ENCODE measurements around the gene EIF3M.

Gene EIF3M

DNA sequence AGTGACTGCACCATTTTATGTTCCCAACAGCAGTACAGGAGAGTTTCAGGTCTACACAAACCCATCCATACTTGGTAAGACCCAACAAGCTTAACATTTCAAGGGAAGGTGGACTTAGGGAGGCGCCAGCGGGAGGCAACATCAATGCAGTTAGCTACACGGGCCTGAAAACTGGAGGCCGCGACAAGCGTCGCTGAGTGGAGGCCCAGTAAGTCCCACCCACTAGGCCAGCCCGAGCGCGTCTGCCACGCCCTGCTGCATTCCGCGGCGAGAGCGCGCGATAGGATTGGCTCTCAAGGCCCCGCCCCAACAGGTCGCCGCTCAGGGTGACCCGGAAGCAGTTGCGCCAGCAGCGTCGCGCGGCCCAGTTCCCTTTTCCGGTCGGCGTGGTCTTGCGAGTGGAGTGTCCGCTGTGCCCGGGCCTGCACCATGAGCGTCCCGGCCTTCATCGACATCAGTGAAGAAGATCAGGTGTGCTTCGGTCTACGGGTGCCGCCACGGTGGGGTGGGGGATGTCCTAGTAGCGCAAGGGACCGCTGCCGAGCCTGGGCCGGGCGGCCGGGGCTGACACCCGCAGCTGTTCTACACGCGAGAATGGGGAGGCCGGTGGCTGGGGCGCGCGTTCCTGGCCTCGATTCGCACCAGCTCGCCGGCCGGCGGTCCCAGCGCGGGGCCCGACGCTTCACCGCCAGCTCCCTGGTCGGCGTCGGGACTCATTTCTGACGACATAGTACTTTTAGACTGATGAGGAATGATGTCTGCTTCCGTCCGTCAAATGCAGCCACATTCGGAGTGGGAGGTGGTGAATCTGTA, at the start of gene EIF3M:
TSS of gene EIF3M (plus strand) at position 373 of the 813 bp plus-strand sequence. CDS start at position 430, 57 bp downstream.
- TF ChIP-seq, protein P1, sequence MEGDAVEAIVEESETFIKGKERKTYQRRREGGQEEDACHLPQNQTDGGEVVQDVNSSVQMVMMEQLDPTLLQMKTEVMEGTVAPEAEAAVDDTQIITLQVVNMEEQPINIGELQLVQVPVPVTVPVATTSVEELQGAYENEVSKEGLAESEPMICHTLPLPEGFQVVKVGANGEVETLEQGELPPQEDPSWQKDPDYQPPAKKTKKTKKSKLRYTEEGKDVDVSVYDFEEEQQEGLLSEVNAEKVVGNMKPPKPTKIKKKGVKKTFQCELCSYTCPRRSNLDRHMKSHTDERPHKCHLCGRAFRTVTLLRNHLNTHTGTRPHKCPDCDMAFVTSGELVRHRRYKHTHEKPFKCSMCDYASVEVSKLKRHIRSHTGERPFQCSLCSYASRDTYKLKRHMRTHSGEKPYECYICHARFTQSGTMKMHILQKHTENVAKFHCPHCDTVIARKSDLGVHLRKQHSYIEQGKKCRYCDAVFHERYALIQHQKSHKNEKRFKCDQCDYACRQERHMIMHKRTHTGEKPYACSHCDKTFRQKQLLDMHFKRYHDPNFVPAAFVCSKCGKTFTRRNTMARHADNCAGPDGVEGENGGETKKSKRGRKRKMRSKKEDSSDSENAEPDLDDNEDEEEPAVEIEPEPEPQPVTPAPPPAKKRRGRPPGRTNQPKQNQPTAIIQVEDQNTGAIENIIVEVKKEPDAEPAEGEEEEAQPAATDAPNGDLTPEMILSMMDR (IDR thresholded peaks at IDR 0.05; ENCODE audit: insufficient read depth, low read length, missing control alignments): no peak
- POLR2A ChIA-PET: no interaction called here
- CTCF ChIA-PET: interaction anchor here (0.8 kb wide), 1 partner anchor 211 kb away, joined by 3 read pairs; no protein-coding TSS in a partner anchor
- peak; percentile 64 for DNase-seq (ENCODE audit: low read depth, low spot score)
- H3K4me3 ChIP-seq (ENCODE audit: low read depth, low read length): peak within 1 kb of the TSS; percentile 85

DNA sequence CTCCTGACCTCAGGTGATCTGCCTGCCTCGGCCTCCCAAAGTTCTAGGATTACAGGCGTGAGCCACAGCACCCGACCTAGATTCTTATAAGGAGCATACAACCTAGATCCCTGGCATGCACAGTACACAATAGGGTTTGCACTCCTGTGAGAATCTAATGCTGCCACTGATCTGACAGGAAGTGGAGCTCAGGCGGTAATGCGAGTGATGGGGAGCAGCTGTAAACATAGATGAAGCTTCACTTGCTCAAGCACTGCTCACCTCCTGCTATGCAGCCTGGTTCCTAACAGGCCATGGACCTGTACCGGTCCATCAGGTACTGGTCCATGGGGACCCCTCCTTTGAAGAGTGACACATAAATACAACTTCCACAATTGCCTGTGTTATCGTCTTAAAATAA, 44.8 kb upstream of the EIF3M start:
- no peak overlapping the region for H3K4me3 ChIP-seq (ENCODE audit: low read depth, low read length)
- POLR2A ChIA-PET: no interaction called here
- TF ChIP-seq, protein P1 (IDR thresholded peaks at IDR 0.05; ENCODE audit: insufficient read depth, low read length, missing control alignments): no peak
- no peak for DNase-seq (ENCODE audit: low read depth, low spot score)
- CTCF ChIA-PET: no interaction called here

- ChIA-PET CTCF (no interaction called here), POLR2A (no interaction called here)
- no peak overlapping the region for H3K4me3 ChIP-seq (ENCODE audit: low read depth, low read length)
- no peak for DNase-seq (ENCODE audit: low read depth, low spot score)
- TF ChIP-seq, protein P1 (IDR thresholded peaks at IDR 0.05; ENCODE audit: insufficient read depth, low read length, missing control alignments): no peak
Observed at GRCh38 chr11:32549611-32550187, 33.9 kb upstream of the EIF3M start.

DNA sequence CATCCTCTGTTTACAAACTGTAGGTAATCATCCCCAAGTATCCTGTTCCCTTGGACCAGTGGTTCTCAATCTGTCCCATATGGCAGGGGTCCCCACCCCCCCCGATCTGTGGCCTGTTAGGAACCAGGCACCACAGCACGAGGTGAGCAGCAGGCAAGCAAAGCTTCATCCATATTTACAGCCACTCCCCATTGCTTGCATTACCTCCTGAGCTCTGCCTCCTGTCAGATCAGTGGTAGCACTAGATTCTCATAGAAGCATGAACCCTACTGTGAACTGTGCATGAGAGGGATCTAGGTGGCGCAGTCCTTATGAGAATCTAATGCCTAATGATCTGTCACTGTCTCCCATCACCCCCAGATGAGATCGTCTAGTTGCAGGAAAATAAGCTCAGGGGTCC, 33.4 kb upstream of the EIF3M start:
- H3K4me3 ChIP-seq (ENCODE audit: low read depth, low read length): no peak overlapping the region
- ChIA-PET CTCF (no interaction called here), POLR2A (no interaction called here)
- DNase-seq (ENCODE audit: low read depth, low spot score): no peak
- TF ChIP-seq, protein P1 (IDR thresholded peaks at IDR 0.05; ENCODE audit: insufficient read depth, low read length, missing control alignments): no peak

DNA sequence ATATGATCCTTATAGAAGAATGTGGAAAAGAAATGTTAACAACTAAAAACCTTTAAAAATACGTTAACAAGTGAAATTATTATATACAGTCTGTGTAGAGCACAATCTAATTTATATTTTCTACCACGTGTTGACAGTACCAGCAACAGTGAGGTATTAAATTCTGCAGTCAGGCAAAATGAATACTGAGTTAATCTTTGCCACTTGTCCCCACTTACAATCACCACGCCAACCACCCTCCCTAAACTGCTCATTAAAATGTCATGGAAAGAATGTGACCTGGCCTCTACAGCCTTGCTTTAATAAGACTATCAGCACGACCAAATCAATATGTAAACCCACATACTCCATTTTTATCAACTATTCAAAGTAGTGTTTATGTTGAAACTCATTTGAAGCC, 28.5 kb upstream of the EIF3M start:
- H3K4me3 ChIP-seq (ENCODE audit: low read depth, low read length): no peak overlapping the region
- DNase-seq (ENCODE audit: low read depth, low spot score): no peak
- CTCF ChIA-PET: no interaction called here
- POLR2A ChIA-PET: no interaction called here
- TF ChIP-seq, protein P1 (IDR thresholded peaks at IDR 0.05; ENCODE audit: insufficient read depth, low read length, missing control alignments): no peak

DNA sequence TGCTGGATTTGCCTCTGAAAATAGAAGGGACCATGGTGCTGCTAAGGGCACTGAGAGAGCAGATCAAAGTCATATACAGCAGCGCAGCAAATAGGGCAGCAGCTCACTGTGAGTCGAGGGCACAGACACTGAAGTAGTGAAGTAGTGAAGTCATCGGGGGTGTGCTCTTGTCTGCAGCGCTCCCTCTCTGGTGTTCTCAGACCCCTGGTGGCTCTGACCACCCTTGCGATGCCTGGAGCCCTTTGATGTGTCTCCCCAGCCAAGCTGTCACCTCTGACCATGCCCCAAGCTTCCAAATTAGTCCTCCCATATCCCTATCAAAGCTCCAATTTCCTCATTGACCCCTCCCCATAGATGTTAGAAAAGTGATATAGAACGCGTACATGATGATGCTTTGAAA, 27.7 kb upstream of the EIF3M start:
- CTCF ChIA-PET: no interaction called here

More for the DNA sequence above, 27.7 kb upstream of the EIF3M start:
- TF ChIP-seq, protein P1 (IDR thresholded peaks at IDR 0.05; ENCODE audit: insufficient read depth, low read length, missing control alignments): no peak
- no peak overlapping the region for H3K4me3 ChIP-seq (ENCODE audit: low read depth, low read length)
- no peak for DNase-seq (ENCODE audit: low read depth, low spot score)
- POLR2A ChIA-PET: no interaction called here

All from AG04449 (cell line).